IMR-90 (cell line): ENCODE measurements around the gene FOXN3. TPM values are rescaled to one million over a fixed set of nuclear protein-coding genes. Genes with fewer than 3 reads are reported as not detected.

ENCODE experiments used
- ATAC-seq: fragments of 200-7000 bp; cut with Tn5 transposase; 2 replicates; pipeline ENCODE4 v1.9.1; 2020; ENCODE audit warnings: low read depth, mild to moderate bottlenecking, moderate library complexity
- BruUV-seq: library from RNA; stranded (reverse); fragments of 400-500 nt; replicated peaks from 2 replicates; lab custom pipeline; 2021; lab: Mats Ljungman, UMichigan
- CTCF ChIA-PET: fragments of 300-600 bp; formaldehyde crosslinking; extraction: SDS; loops from one replicate; lab custom pipeline; 2021; ENCODE audit warnings: antibody characterized with exemption; lab: Yijun Ruan, JAX
- POLR2A ChIA-PET: fragments of 300-600 bp; sonication (Branson Sonifier 250); formaldehyde crosslinking; loops from one replicate; lab custom pipeline; 2022; ENCODE audit warnings: antibody characterized with exemption; ENCODE audit not compliant: unreplicated experiment; lab: Charles Lee
- DNase-seq: peaks from one replicate; pipeline ENCODE4 v3.0.0; 2013
- H2AFZ ChIP-seq: replicated peaks from 2 replicates; pipeline ENCODE3; 2013; ENCODE audit warnings: low read length, mild to moderate bottlenecking; ENCODE audit not compliant: poor library complexity
- H2AK5ac ChIP-seq: 2 replicates; pipeline ENCODE4 v1.6.1; 2013; ENCODE audit warnings: low read depth, low read length, inconsistent platforms
- H2AK9ac ChIP-seq: replicated peaks from 2 replicates; pipeline ENCODE3; 2013; ENCODE audit warnings: mild to moderate bottlenecking, low read depth, low read length, moderate library complexity; ENCODE audit not compliant: poor library complexity
- H2BK120ac ChIP-seq: 2 replicates; pipeline ENCODE4 v1.6.1; 2013; ENCODE audit warnings: low read depth, low read length, inconsistent platforms
- H2BK15ac ChIP-seq: 3 replicates; pipeline ENCODE4 v1.6.1; 2013; ENCODE audit warnings: low read depth, low read length, inconsistent platforms
- H2BK20ac ChIP-seq: 2 replicates; pipeline ENCODE4 v1.6.1; 2013; ENCODE audit warnings: low read depth, mild to moderate bottlenecking, inconsistent platforms, low read length, moderate library complexity
- H2BK5ac ChIP-seq: 2 replicates; pipeline ENCODE4 v1.6.1; 2013; ENCODE audit warnings: mild to moderate bottlenecking, low read depth, low read length, inconsistent platforms; ENCODE audit not compliant: poor library complexity, severe bottlenecking
- H3K14ac ChIP-seq: replicated peaks from 2 replicates; pipeline ENCODE4 v1.6.1; 2013; ENCODE audit warnings: low read depth, low read length, inconsistent platforms
- H3K18ac ChIP-seq: 2 replicates; pipeline ENCODE4 v1.6.1; 2013; ENCODE audit warnings: low read depth, low read length, control low read depth
- H3K23ac ChIP-seq: 2 replicates; pipeline ENCODE4 v1.6.1; 2013; ENCODE audit warnings: low read depth, low read length, inconsistent platforms
- H3K27ac ChIP-seq: 2 replicates; pipeline ENCODE4 v1.5.1; 2013; ENCODE audit warnings: mild to moderate bottlenecking, control low read depth, low read length; ENCODE audit not compliant: insufficient read depth
- H3K27me3 ChIP-seq: 2 replicates; pipeline ENCODE4 v1.6.1; 2013; ENCODE audit warnings: low read length; ENCODE audit not compliant: control insufficient read depth, insufficient read depth
- H3K36me3 ChIP-seq: 2 replicates; pipeline ENCODE4 v1.6.1; 2013; ENCODE audit warnings: low read length, mixed read lengths; ENCODE audit not compliant: control insufficient read depth, insufficient read depth
- H3K4ac ChIP-seq: 2 replicates; pipeline ENCODE4 v1.6.1; 2013; ENCODE audit warnings: low read depth, low read length, inconsistent platforms
- H3K4me1 ChIP-seq: 2 replicates; pipeline ENCODE4 v1.6.1; 2013; ENCODE audit warnings: low read length, mixed read lengths; ENCODE audit not compliant: control insufficient read depth, insufficient read depth
- H3K4me2 ChIP-seq: 2 replicates; pipeline ENCODE4 v1.6.1; 2013; ENCODE audit warnings: low read depth, mild to moderate bottlenecking, control low read depth, low read length, moderate library complexity
- H3K4me3 ChIP-seq: 2 replicates; pipeline ENCODE4 v1.5.1; 2013; ENCODE audit warnings: low read depth, mild to moderate bottlenecking, control low read depth, low read length, moderate library complexity; ENCODE audit not compliant: insufficient read depth
- H3K56ac ChIP-seq: 2 replicates; pipeline ENCODE4 v1.6.1; 2013; ENCODE audit warnings: low read length, inconsistent platforms; ENCODE audit not compliant: insufficient read depth; ENCODE audit errors: extremely low read depth
- H3K79me1 ChIP-seq, 2 experiments: 2 replicates each; pipeline ENCODE4 v1.6.1; 2013; ENCODE audit warnings: low read length in 2 of 2, inconsistent platforms in 1 of 2, low read depth in 1 of 2
- H3K9ac ChIP-seq: 2 replicates; pipeline ENCODE4 v1.6.1; 2013; ENCODE audit warnings: low read depth, low read length, control low read depth
- H3K9me1 ChIP-seq: 2 replicates; pipeline ENCODE4 v1.6.1; 2013; ENCODE audit warnings: low read length, inconsistent platforms; ENCODE audit not compliant: insufficient read depth
- H3K9me3 ChIP-seq: 2 replicates; pipeline ENCODE4 v1.6.1; 2013; ENCODE audit warnings: low read length; ENCODE audit not compliant: control insufficient read depth, insufficient read depth
- H4K20me1 ChIP-seq: 2 replicates; pipeline ENCODE4 v1.6.1; 2013; ENCODE audit warnings: low read length, inconsistent platforms; ENCODE audit not compliant: insufficient read depth
- H4K5ac ChIP-seq: 2 replicates; pipeline ENCODE4 v1.6.1; 2013; ENCODE audit warnings: mild to moderate bottlenecking, low read depth, low read length, control low read depth
- H4K8ac ChIP-seq, 2 experiments: 2 replicates each; pipeline ENCODE4 v1.6.1; 2013; ENCODE audit warnings: low read depth in 2 of 2, low read length in 2 of 2, control low read depth in 1 of 2, inconsistent platforms in 1 of 2
- H4K91ac ChIP-seq: 2 replicates; pipeline ENCODE4 v1.6.1; 2013; ENCODE audit warnings: low read depth, low read length, inconsistent platforms; ENCODE audit not compliant: insufficient read depth
- BHLHE40 ChIP-seq: fragments of 150-350 bp; IDR thresholded peaks from 2 replicates; pipeline ENCODE4 v1.6.1; 2016; ENCODE audit warnings: mild to moderate bottlenecking, low read depth, low read length
- CEBPB ChIP-seq: IDR thresholded peaks from 2 replicates; pipeline ENCODE4 v1.6.1; 2012; ENCODE audit warnings: low read depth, low read length, improper control_type of control experiment
- CHD1 ChIP-seq: IDR thresholded peaks from 2 replicates; pipeline ENCODE4 v1.6.1; 2012; ENCODE audit warnings: low read depth, low read length, improper control_type of control experiment
- CTCF ChIP-seq: conservative IDR thresholded peaks from 2 replicates; pipeline ENCODE4 v1.5.1; 2012; ENCODE audit warnings: mild to moderate bottlenecking, low read depth, low read length, improper control_type of control experiment
- MXI1 ChIP-seq: IDR thresholded peaks from 2 replicates; pipeline ENCODE4 v1.6.1; 2012; ENCODE audit warnings: low read depth, mild to moderate bottlenecking, low read length, moderate library complexity, borderline replicate concordance
- WGBS, 2 experiments: methylation state at CpG; one replicate each; pipeline versions ENCODE4 v1.1.5 to v1.1.7; 2013; ENCODE audit warnings: missing lambda C conversion rate in 2 of 2; ENCODE audit not compliant: insufficient read length in 1 of 2; ENCODE audit errors: extremely low coverage in 2 of 2; 5-methylcytosine and 5-hydroxymethylcytosine counted together
- dilution Hi-C: fragments of 300-500 bp; cut with HindIII; formaldehyde crosslinking; loops from one replicate; pipeline ENCODE4 v1.14.3; 2018; ENCODE audit warnings: low sequenced_read_pairs; ENCODE audit not compliant: unreplicated experiment
- in situ Hi-C: fragments of 300-500 bp; cut with MboI; formaldehyde crosslinking; loops from 3 replicates; pipeline ENCODE4 v1.14.3; 2019; ENCODE audit warnings: low sequenced_read_pairs, inconsistent platforms, mixed read lengths
- intact Hi-C: fragments of 100-400 bp; cut with micrococcal nuclease; formaldehyde crosslinking; loops from 2 replicates; pipeline ENCODE4 v1.10.0; 2022
- polyA plus RNA-seq, 3 experiments: library from polyadenylated mRNA; depleted of rRNA; stranded (reverse); fragments of >200 nt; gene quantifications; 2 replicates each; pipeline ENCODE4 v1.2.3, GENCODE V29; 2012; ENCODE audit warnings: low replicate concordance in 1 of 3
- total RNA-seq: library from RNA; depleted of rRNA; stranded (reverse); fragments of >200 nt; gene quantifications from 2 replicates; pipeline ENCODE4 v1.2.3, GENCODE V29; 2012
- TF ChIP-seq, protein P1 (sequence below): fragments of 150-350 bp; IDR thresholded peaks from 2 replicates; pipeline ENCODE4 v1.6.1; 2017; ENCODE audit warnings: mild to moderate bottlenecking, antibody characterized with exemption, low read length, low read depth

The FOXN3 gene
- total and polyA plus RNA-seq, 2 of the 4 experiments (the other 2 are of a cell fraction), result 22.6 to 33.7 TPM

GRCh38 chr14:89243286-89243685 lies 173.7 kb downstream of the FOXN3 start:
- dilution Hi-C loops (no loop called here), in situ Hi-C loops (no loop called here), intact Hi-C loops (no loop called here)
- DNase-seq (no peak), ATAC-seq (no peak)
- H3K79me1 ChIP-seq, result peaks cover 46 to 61% of the 10 kb centered on the region in 2 experiments
- BruUV-seq, result no TSS peak
- no peak overlapping the region for H2BK120ac ChIP-seq
- H4K20me1 ChIP-seq, result peaks cover 26% of the 10 kb centered on the region
- peaks cover 5% of the 10 kb centered on the region for H3K36me3 ChIP-seq
- H3K14ac ChIP-seq, result no peak overlapping the region
- ChIA-PET CTCF (no interaction called here), POLR2A (no interaction called here)
- no peak overlapping the region for H2BK5ac ChIP-seq
- no peaks in the 10 kb centered on the region for H3K9me1 ChIP-seq
- H3K9ac ChIP-seq, result no peak overlapping the region
- H4K5ac ChIP-seq, result no peak overlapping the region
- no peak overlapping the region for H2AFZ ChIP-seq
- H2AK9ac ChIP-seq, result no peak overlapping the region
- no peak overlapping the region for H3K56ac ChIP-seq
- H4K8ac ChIP-seq, result no peak overlapping the region
- H3K18ac ChIP-seq, result no peak overlapping the region
- no peak overlapping the region for H3K4me2 ChIP-seq
- H3K9me3 ChIP-seq, result no peaks in the 10 kb centered on the region
- no peak overlapping the region for H4K91ac ChIP-seq
- peaks cover 3% of the 10 kb centered on the region; the same call in 1 of the 2 replicates for H3K4me1 ChIP-seq
- no peak overlapping the region for H3K4ac ChIP-seq
- no peaks in the 10 kb centered on the region for H3K27me3 ChIP-seq
- no peak overlapping the region for H2BK20ac ChIP-seq
- no peak overlapping the region for H3K23ac ChIP-seq
- no peak overlapping the region for H2BK15ac ChIP-seq
- no peak for TF ChIP-seq CEBPB
- no peak for TF ChIP-seq CTCF
- TF ChIP-seq MXI1, result no peak
- TF ChIP-seq, protein P1, sequence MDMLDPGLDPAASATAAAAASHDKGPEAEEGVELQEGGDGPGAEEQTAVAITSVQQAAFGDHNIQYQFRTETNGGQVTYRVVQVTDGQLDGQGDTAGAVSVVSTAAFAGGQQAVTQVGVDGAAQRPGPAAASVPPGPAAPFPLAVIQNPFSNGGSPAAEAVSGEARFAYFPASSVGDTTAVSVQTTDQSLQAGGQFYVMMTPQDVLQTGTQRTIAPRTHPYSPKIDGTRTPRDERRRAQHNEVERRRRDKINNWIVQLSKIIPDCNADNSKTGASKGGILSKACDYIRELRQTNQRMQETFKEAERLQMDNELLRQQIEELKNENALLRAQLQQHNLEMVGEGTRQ, result no peak
- no peak for TF ChIP-seq CHD1
- TF ChIP-seq BHLHE40, result no peak
- no peak overlapping the region for H3K27ac ChIP-seq
- H2AK5ac ChIP-seq, result no peak overlapping the region
- no peak overlapping the region for H3K4me3 ChIP-seq
- WGBS, 2 experiments, result no CpG with 5 or more reads among the region's 4 CpGs
